Naive B cell (primary cell): ENCODE measurements around the gene RTL10. TPM values are rescaled to one million over a fixed set of nuclear protein-coding genes. Genes with fewer than 3 reads are reported as not detected.

ENCODE experiments used
- ATAC-seq, 2 donors: fragments of 150-1000 bp; cut with Tn5 transposase; 2 replicates each; pipeline ENCODE4 v1.10.0; 2021; ENCODE audit warnings: low read depth in 2 of 2, mild to moderate bottlenecking in 2 of 2, moderate library complexity in 2 of 2
- DNase-seq: peaks from one replicate; pipeline ENCODE4 v3.0.0; 2022
- H3K27ac Mint-ChIP-seq, 6 donors: one replicate each; pipeline ENCODE4 v1.8.0; 2020 to 2022; ENCODE audit warnings: mild to moderate bottlenecking in 6 of 6, mixed read lengths in 6 of 6, moderate library complexity in 5 of 6, inconsistent platforms in 2 of 6
- H3K27me3 Mint-ChIP-seq, 3 donors: one replicate each; pipeline ENCODE4 v1.8.0; 2021 to 2022; ENCODE audit warnings: mixed read lengths in 3 of 3, mild to moderate bottlenecking in 1 of 3
- H3K36me3 Mint-ChIP-seq, 2 donors: one replicate each; pipeline ENCODE4 v1.8.0; 2020 to 2022; ENCODE audit warnings: mixed read lengths in 2 of 2, inconsistent platforms in 1 of 2, mild to moderate bottlenecking in 1 of 2
- H3K4me1 Mint-ChIP-seq, 3 donors: one replicate each; pipeline ENCODE4 v1.8.0; 2020 to 2022; ENCODE audit warnings: mixed read lengths in 3 of 3, inconsistent platforms in 1 of 3, mild to moderate bottlenecking in 1 of 3, moderate library complexity in 1 of 3
- H3K4me3 Mint-ChIP-seq, 8 donors: one replicate each; pipeline ENCODE4 v1.8.0; 2020 to 2022; ENCODE audit warnings: mild to moderate bottlenecking in 8 of 8, mixed read lengths in 8 of 8, moderate library complexity in 8 of 8, inconsistent platforms in 2 of 8
- H3K9me3 Mint-ChIP-seq, 7 donors: one replicate each; pipeline ENCODE4 v1.8.0; 2020 to 2022; ENCODE audit warnings: mixed read lengths in 7 of 7, mild to moderate bottlenecking in 5 of 7, inconsistent platforms in 2 of 7, moderate library complexity in 1 of 7
- polyA plus RNA-seq, 6 donors: library from polyadenylated mRNA; unstranded; fragments of 300-500 nt; fragmentation: Illumina TruSeq; gene quantifications; one replicate each; pipeline ENCODE4 v1.2.3, GENCODE V29; 2021; ENCODE audit warnings: low read depth in 6 of 6

Gene RTL10
- polyA plus RNA-seq, 6 donors from 2014 or later: 5.5 to 8.9 (median 6.1) TPM; not detected in 1

DNA sequence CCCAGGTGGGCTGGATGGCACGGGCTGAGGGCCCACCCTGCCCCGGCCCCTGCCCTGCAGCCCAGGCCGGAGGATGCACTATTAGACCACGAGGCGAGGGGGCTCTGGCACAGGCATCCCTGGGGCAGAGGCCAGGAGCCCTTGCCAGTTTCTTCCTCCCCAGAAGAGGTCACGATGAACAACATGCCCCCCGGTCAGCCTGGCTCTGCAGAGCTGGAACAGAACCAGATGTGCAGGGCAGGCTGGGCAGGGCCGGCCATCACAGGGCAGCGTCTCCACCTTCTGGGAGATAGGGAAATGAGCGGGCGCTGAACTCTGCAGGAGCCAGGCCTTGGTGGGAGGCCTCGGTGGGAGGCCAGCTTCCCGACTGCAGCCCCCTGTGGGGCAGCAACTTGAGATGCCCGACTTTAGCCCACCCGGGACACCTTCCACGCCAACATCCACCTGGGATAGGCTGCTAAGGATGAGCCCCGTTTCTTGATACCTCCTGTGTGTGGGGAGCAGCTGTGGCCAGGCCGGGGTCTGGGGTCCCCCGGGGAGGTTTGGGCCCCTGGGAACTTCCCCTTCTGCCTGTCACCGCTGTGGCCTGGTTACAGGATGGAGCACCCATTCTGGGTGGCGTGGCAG is 21.8 kb upstream of the RTL10 start:
- no peak for DNase-seq
- no peak overlapping the region for H3K4me3 Mint-ChIP-seq
- H3K9me3 Mint-ChIP-seq: no peaks in the 10 kb centered on the region
- no peaks in the 10 kb centered on the region for H3K27me3 Mint-ChIP-seq
- no peaks in the 10 kb centered on the region for H3K4me1 Mint-ChIP-seq
- no peaks in the 10 kb centered on the region for H3K36me3 Mint-ChIP-seq
- H3K27ac Mint-ChIP-seq: no peak overlapping the region
- no peak for ATAC-seq

GRCh38 chr22:19875531-19876313 is 21.0 kb upstream of the RTL10 start:
- no peak for ATAC-seq
- H3K36me3 Mint-ChIP-seq: no peaks in the 10 kb centered on the region
- H3K9me3 Mint-ChIP-seq: no peaks in the 10 kb centered on the region
- H3K4me3 Mint-ChIP-seq: no peak overlapping the region
- H3K27ac Mint-ChIP-seq: no peak overlapping the region
- H3K4me1 Mint-ChIP-seq: no peaks in the 10 kb centered on the region
- no peak for DNase-seq
- no peaks in the 10 kb centered on the region for H3K27me3 Mint-ChIP-seq

- Mint-ChIP-seq H3K36me3 (no peaks in the 10 kb centered on the region), H3K27ac (no peak overlapping the region), H3K4me1 (no peaks in the 10 kb centered on the region), H3K9me3 (no peaks in the 10 kb centered on the region), H3K4me3 (no peak overlapping the region), H3K27me3 (no peaks in the 10 kb centered on the region)
- ATAC-seq (no peak), DNase-seq (no peak)
Measured at GRCh38 chr22:19875061-19875530, 20.4 kb upstream of the RTL10 start.

DNA sequence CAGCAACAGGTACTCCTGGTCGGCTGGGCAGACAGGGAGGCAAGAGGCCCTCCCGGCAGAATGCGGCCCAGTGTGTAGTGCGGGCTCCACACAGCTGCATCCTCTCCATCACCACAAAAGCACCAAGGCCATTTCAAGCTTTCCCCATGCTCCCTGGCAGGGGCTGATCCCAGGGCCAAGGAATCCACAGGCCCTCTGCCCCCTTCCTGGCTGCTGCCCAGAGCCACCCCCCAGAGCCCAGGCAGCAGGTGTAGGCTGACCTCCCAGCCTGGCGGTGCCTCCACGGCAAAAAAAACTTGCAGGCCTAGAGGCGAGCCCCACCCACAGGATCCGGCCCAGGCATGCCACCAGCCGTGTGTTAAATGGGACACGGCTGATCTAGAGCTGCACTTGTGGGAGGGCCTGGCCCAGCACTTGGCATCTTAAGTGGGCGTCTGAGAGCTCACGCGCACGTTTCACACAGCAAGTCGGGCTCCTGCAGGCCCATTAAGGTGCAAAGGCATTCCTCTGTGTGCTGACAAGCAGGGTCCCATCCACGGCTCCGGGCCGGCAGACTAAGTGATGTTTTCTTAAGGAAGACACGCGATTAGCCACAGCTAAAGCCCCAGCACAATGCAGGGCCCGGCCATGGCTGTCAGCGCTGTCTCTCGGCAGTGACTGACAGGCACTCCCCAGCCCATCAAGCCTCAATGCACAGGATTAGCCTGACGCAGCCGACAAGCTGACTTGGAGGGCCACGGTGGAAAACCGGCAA is 19.8 kb upstream of the RTL10 start:
- H3K4me1 Mint-ChIP-seq: no peaks in the 10 kb centered on the region
- DNase-seq (no peak), ATAC-seq (no peak)
- H3K4me3 Mint-ChIP-seq: no peak overlapping the region
- H3K36me3 Mint-ChIP-seq: no peaks in the 10 kb centered on the region
- no peak overlapping the region for H3K27ac Mint-ChIP-seq
- H3K9me3 Mint-ChIP-seq: no peaks in the 10 kb centered on the region
- H3K27me3 Mint-ChIP-seq: no peaks in the 10 kb centered on the region

DNA sequence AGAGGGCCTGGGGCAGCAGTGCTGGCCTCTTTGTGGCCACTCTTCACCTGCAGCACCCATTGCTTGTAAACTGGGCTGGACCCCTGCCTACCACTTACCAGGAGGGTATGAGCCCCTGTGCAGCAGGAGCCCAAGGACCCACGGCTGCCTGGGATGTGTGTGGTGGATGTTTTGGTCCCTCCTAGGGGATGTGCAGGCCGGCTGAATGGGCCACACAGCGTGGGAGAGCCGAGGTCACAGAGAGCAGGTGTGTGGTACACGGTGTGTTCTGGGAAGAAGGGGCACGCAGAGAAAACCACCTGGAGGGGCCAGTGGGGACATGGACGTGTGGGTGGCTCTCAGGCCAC is 19.3 kb upstream of the RTL10 start:
- no peak for DNase-seq
- no peaks in the 10 kb centered on the region for H3K36me3 Mint-ChIP-seq
- no peaks in the 10 kb centered on the region for H3K27me3 Mint-ChIP-seq
- no peak for ATAC-seq
- H3K4me3 Mint-ChIP-seq: no peak overlapping the region
- no peak overlapping the region for H3K27ac Mint-ChIP-seq
- H3K4me1 Mint-ChIP-seq: no peaks in the 10 kb centered on the region
- no peaks in the 10 kb centered on the region for H3K9me3 Mint-ChIP-seq

GRCh38 chr22:19873138-19873959 is 18.7 kb upstream of the RTL10 start:
- DNase-seq (no peak), ATAC-seq (no peak)
- Mint-ChIP-seq H3K27ac (no peak overlapping the region), H3K9me3 (no peaks in the 10 kb centered on the region), H3K4me1 (peaks cover 0 to 2% (median under 1%) of the 10 kb centered on the region in 3 donors), H3K27me3 (no peaks in the 10 kb centered on the region), H3K4me3 (no peak overlapping the region), H3K36me3 (no peaks in the 10 kb centered on the region)

GRCh38 chr22:19872779-19873137 is 18.1 kb upstream of the RTL10 start:
- H3K4me3 Mint-ChIP-seq: no peak overlapping the region

DNA sequence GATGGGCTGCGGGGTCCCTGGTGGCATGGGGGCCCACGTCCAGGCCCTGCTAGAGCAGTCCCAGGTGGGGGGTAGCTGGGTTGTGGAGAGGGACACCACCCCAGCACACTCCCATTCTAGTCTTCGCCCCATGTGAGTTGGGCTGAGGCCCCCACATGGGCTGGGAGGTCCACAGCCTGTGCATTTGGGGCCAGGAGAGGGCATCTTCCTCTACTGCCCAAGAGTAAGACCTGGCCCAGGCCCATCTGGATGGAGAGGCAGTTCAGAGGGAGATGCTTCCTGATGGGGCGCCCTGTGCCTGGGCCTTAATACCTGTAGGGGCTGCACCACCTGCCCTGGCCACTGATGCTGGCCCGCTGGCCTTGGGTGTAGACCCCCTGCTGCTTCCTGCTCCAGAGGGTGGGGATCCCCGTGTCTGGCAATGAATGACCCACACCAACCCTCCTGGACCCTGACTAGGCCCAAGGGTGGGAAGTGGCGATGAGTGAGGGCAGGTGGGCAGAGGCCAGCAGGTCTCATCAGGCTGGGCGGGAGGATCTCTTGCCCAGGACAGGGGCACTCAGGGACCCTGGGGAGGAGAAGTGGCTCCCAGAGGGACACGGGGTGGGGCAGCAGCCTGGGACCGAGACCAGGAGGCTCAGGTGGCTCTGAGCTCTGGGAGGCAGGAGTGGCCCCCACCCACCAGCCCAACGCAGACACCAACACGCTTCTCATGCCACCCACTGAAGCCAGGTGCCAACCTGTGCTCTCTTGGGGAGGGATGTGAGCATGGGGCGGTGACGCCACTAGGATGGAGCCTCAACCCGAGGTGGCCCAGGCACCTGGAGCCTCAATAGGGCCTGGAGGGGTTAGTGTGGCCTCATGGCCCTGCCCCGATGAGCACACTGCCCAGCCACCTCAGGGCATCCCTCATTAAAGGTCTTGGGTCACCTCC is 17.4 kb upstream of the RTL10 start:
- H3K4me1 Mint-ChIP-seq: peaks cover 0 to 7% (median 2%) of the 10 kb centered on the region in 3 donors
- no peaks in the 10 kb centered on the region for H3K36me3 Mint-ChIP-seq
- no peaks in the 10 kb centered on the region for H3K9me3 Mint-ChIP-seq
- DNase-seq (no peak), ATAC-seq (no peak)
- no peak overlapping the region for H3K27ac Mint-ChIP-seq
- H3K4me3 Mint-ChIP-seq: no peak overlapping the region
- no peaks in the 10 kb centered on the region for H3K27me3 Mint-ChIP-seq

More at GRCh38 chr22:19872779-19873137, 18.1 kb upstream of the RTL10 start:
- Mint-ChIP-seq H3K4me1 (peaks cover 0 to 7% (median 2%) of the 10 kb centered on the region in 3 donors), H3K27me3 (no peaks in the 10 kb centered on the region), H3K36me3 (no peaks in the 10 kb centered on the region), H3K27ac (peak overlapping the region in 1 of 6 donors; percentile 76), H3K9me3 (no peaks in the 10 kb centered on the region)
- ATAC-seq: no peak
- DNase-seq: no peak

DNA sequence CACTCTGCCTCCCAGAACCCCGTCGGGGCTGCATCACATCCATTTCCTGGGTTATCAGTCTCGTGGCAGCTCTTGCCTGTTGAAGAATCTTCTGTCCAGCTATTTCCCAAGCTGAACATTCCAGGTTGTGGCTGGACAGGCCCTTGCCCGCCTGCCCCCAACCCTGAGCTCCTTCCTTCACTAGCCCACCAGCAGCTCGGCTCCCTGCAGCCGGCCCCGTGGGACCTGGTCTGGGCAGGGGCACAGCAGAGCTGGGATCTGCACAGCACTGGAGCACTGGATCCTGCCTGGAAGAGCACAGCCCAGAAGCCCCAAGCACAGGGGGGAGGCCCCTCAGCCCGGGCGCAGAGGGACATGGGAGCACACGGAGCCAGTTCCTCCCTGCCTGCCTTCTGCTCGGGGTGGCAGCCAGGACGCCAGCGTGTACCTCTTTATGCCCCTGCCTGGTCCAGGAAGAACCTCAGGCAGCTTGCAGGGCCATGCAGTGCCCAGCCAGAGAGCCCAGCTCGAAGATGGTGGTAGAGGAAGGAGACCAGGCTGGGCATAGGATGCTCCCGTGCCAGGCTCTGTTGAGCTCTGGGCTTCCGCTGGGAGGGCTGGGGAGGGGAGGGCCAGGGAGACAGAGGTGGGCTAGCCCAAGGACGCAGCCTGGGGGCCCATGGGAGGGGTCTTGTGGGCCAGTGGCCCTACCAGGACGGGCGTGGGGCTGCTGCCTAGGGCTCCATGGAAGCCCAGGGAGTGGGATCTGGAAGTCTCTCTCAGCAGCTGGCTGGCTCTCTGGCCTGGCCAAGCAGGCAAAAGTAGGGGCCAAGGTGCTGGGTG is 16.6 kb upstream of the RTL10 start:
- H3K4me1 Mint-ChIP-seq: peaks cover 0 to 7% (median 2%) of the 10 kb centered on the region in 3 donors
- H3K36me3 Mint-ChIP-seq: no peaks in the 10 kb centered on the region
- no peak overlapping the region for H3K27ac Mint-ChIP-seq
- no peak overlapping the region for H3K4me3 Mint-ChIP-seq
- no peak for DNase-seq
- H3K9me3 Mint-ChIP-seq: no peaks in the 10 kb centered on the region
- no peak for ATAC-seq
- no peaks in the 10 kb centered on the region for H3K27me3 Mint-ChIP-seq

DNA sequence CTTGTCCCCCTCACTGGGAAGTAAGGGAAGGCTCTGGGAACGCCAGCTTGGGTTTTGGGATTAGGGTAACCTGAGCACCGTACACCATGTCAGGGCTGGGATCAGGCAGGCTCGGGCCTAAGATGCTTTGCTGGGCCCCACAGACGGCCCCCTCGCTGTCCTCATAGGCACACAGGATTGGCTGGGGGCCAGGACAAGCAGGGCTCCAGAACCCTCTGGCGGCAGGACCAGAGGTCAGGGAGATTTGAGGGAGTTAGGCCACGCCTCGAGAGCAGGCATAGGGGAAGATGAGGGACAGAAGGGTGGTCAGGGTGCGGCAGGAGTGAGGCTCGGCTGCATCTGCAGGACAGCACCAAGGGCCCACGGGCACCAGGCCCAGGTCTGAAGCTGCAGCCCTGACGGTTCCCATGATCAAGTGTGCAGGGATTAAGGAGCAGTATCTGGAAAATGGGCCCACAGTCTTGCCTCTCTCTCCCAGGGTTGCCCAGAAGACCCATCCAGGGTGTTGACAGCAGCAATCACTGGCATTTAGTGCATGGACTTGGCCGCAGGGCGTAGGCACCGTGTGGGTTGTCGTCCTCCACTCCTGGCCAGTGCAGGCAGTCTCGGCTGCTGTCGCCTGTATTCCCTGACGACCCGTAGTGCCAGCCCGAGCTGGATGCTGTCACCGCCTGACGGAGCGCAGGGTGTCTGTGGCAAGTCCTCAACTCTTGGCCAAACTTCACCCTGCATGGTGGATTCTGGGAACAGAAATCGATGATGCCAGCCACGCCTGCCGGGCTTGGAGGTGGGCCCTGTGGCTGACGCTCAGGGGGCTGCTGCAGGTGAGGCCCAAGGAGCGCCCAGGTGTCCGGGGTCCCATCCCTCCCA is 15.7 kb upstream of the RTL10 start:
- H3K4me1 Mint-ChIP-seq: peaks cover 0 to 7% (median 2%) of the 10 kb centered on the region in 3 donors
- no peaks in the 10 kb centered on the region for H3K9me3 Mint-ChIP-seq
- H3K36me3 Mint-ChIP-seq: no peaks in the 10 kb centered on the region
- H3K27me3 Mint-ChIP-seq: no peaks in the 10 kb centered on the region
- H3K4me3 Mint-ChIP-seq: no peak overlapping the region
- ATAC-seq: no peak
- no peak for DNase-seq
- H3K27ac Mint-ChIP-seq: peak overlapping the region in 1 of 6 donors; percentile 36

DNA sequence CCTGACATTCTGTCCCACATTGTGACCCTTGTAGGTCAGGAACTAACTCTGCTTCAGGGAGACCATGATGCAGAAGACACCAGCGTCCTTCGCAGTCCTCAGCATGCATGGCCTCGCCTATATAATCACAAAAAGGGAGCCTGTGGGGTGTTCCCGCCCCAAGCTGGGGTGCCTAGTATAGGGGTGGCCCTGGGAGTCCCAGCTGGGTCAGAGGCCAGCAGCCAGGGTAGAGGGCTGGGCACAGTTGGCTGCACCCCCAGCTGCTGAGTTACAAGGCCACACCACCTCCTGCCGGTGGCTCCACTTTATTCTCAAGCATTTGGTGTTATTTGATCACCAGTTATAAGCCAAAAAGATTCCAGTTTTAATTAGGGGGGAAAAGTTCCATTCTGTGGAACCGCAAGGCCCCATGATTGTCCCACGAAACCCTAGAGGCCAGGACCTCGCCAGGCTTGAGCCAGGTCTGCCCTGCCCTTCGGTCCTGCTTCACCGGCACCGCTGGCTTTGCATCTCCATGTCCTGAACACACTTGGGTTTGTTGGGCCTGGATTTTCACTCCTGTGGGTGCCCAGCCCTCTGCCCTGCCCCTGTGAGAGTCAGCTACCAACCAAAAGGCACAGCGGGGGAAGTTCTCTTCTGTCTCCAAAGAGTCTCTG is 15.0 kb upstream of the RTL10 start:
- Mint-ChIP-seq H3K9me3 (no peaks in the 10 kb centered on the region), H3K4me3 (no peak overlapping the region), H3K4me1 (peaks cover 0 to 7% (median 2%) of the 10 kb centered on the region in 3 donors), H3K27me3 (no peaks in the 10 kb centered on the region), H3K36me3 (no peaks in the 10 kb centered on the region), H3K27ac (peak overlapping the region in 1 of 6 donors; percentile 36)
- DNase-seq (no peak), ATAC-seq (no peak)
